NCI-H1694 (cell line): ENCODE results near the gene TRRAP.

Experiments
- DNase-seq: peaks from one replicate; lab custom pipeline; 2025; lab: John Stamatoyannopoulos, UW

The TRRAP gene

DNA sequence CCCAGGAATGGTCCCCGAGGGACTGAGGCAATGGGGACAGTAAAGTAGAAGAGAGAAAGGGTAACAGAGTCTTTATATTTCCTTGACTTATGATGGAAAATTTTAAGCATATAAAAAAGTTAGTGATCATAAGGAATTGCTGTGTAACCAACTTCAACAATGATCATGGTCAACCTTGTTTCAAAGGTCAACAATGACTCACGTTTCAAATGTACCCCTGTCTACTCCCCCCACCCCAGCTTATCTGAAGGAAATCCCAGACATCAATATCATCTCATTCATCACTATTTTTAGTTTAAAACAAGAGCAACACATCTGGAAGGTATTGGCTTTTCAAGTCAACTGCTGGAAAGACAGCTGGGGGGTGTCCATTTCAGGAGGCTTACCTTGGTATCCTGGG lies 172.6 kb downstream of the TRRAP start:
- DNase-seq: no peak

DNA sequence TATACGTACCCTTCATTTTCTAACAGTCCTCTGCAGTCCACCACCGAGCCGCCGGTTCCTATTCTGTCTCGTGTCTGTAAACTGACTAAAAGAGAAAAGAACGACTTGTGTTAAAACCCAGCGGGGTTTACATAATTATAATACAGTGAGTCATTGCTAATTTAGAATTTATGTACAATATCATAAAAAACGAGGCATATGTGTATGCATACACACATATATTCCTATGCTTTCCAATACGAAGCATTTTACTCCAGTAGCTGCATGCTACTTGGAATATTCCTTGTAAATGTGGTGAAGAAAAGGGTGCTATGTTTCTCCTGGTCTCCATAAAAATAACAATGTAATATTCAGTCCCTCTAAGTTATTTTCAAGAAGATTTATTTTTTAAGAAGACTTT lies 176.4 kb downstream of the TRRAP start:
- no peak for DNase-seq

DNA sequence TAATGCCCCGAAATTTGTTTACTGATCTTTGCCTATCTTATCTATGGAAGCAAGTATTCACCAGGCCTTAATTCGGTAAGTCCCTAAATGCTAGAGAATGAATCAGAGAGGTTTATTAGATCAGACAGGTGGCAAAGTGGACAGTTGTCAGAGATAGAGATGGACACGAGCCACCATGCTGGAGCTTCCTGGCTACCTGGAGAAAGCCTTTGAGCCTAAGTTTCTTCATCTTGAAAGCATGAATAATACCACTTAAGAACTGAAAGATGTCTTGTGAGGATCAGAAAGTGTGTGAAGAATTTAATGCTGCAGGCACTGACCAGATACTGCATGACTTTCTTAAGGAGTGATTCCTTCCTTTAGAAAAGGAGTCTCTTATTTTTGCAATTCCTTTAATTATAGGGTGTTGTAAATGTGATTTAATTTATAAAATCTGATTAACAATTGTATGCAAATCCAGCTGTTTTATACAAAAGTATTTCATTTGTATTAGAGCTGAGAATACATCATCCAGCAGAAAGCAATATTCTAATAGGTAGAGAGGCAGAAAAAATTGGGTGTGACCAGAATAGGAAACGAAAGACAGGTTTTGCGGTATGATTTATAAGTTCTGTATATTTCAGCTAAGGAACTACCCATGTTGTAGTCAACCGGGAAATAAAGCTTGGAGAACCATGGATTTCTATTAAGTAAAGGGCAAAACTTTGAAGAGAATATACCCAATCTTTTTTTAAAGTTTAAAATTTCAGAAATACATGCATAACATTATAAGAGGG lies 182.9 kb downstream of the TRRAP start:
- no peak for DNase-seq
